Endodermal cell (in vitro differentiated cells): Measurements from ENCODE around the gene FUZ. TPM values are rescaled to one million over a fixed set of nuclear protein-coding genes. Genes with fewer than 3 reads are reported as not detected.

Source experiments
- DNase-seq: peaks from one replicate; pipeline ENCODE4 v3.0.0-alpha.2; 2017
- H3K27ac ChIP-seq: 2 replicates; pipeline ENCODE4 v1.5.1; 2013; ENCODE audit warnings: mild to moderate bottlenecking, low read depth, low read length, moderate library complexity
- H3K27me3 ChIP-seq: 2 replicates; pipeline ENCODE4 v1.6.1; 2013; ENCODE audit warnings: mild to moderate bottlenecking, low read length, moderate library complexity; ENCODE audit not compliant: insufficient read depth, control insufficient read depth, poor library complexity, severe bottlenecking
- H3K36me3 ChIP-seq: 2 replicates; pipeline ENCODE4 v1.7.0; 2013; ENCODE audit warnings: mild to moderate bottlenecking, low read length, moderate library complexity; ENCODE audit not compliant: control insufficient read depth, insufficient read depth
- H3K4me1 ChIP-seq: one replicate; pipeline ENCODE4 v1.7.0; 2013; ENCODE audit warnings: low read length; ENCODE audit not compliant: control insufficient read depth, insufficient read depth
- H3K4me3 ChIP-seq: 2 replicates; pipeline ENCODE4 v1.5.1; 2013; ENCODE audit warnings: mild to moderate bottlenecking, low read length, moderate library complexity
- H3K9ac ChIP-seq: 2 replicates; pipeline ENCODE4 v1.6.1; 2013; ENCODE audit warnings: mild to moderate bottlenecking, low read length, moderate library complexity; ENCODE audit not compliant: poor library complexity, severe bottlenecking; ENCODE audit errors: extremely low read depth
- H3K9me3 ChIP-seq: 2 replicates; pipeline ENCODE4 v1.6.1; 2013; ENCODE audit warnings: mild to moderate bottlenecking, low read length, moderate library complexity; ENCODE audit not compliant: control insufficient read depth
- H3K27ac Mint-ChIP-seq: 2 replicates; pipeline ENCODE4 v1.8.0; 2020; ENCODE audit warnings: mixed read lengths
- H3K27me3 Mint-ChIP-seq: 2 replicates; pipeline ENCODE4 v1.8.0; 2021; ENCODE audit warnings: mild to moderate bottlenecking, mixed read lengths; ENCODE audit not compliant: insufficient read depth
- H3K36me3 Mint-ChIP-seq: 2 replicates; pipeline ENCODE4 v1.8.0; 2020; ENCODE audit warnings: low read depth, mixed read lengths
- H3K4me1 Mint-ChIP-seq: 2 replicates; pipeline ENCODE4 v1.8.0; 2020; ENCODE audit warnings: mixed read lengths
- H3K4me3 Mint-ChIP-seq: 2 replicates; pipeline ENCODE4 v1.8.0; 2020; ENCODE audit warnings: mild to moderate bottlenecking, moderate library complexity, mixed read lengths
- H3K9me3 Mint-ChIP-seq: 2 replicates; pipeline ENCODE4 v1.8.0; 2020; ENCODE audit warnings: mild to moderate bottlenecking, mixed read lengths
- WGBS, 2 experiments: methylation state at CpG; one replicate each; pipeline versions ENCODE4 v1.1.5 to v1.1.7; 2013; ENCODE audit warnings: missing lambda C conversion rate in 2 of 2, mixed read lengths in 1 of 2; ENCODE audit not compliant: insufficient coverage in 1 of 2, insufficient read length in 1 of 2; 5-methylcytosine and 5-hydroxymethylcytosine counted together
- total RNA-seq, 2 donors: library from RNA; stranded (reverse); fragmentation: NEBNext Ultra II Directional in 1 of 2; extraction: Animal tissue kit (Norgen Biotek cat#: 25700) in 1 of 2; gene quantifications; 2 replicates in 1 of 2; 3 replicates in 1 of 2; pipeline ENCODE4 v1.2.1, GENCODE V29; 2021
- TF ChIP-seq, protein P1 (sequence below): fragments of 200-600 bp; sonication (generic); conservative IDR thresholded peaks from 2 replicates; pipeline ENCODE4 v1.5.0; 2021; ENCODE audit warnings: antibody characterized with exemption, mild to moderate bottlenecking

The FUZ gene
- total RNA-seq, 2 donors from 2014 or later: 26.1 to 41.2 TPM

- Mint-ChIP-seq H3K4me3 (no peak overlapping the region), H3K9me3 (no peaks in the 10 kb centered on the region), H3K27ac (peak overlapping the region; percentile 66), H3K4me1 (peaks cover 3% of the 10 kb centered on the region), H3K27me3 (no peaks in the 10 kb centered on the region), H3K36me3 (peaks cover 62% of the 10 kb centered on the region)
- 50 to 52% methylated on average over 26 to 38 of the region's 38 CpGs for WGBS, 2 experiments
- TF ChIP-seq, protein P1, sequence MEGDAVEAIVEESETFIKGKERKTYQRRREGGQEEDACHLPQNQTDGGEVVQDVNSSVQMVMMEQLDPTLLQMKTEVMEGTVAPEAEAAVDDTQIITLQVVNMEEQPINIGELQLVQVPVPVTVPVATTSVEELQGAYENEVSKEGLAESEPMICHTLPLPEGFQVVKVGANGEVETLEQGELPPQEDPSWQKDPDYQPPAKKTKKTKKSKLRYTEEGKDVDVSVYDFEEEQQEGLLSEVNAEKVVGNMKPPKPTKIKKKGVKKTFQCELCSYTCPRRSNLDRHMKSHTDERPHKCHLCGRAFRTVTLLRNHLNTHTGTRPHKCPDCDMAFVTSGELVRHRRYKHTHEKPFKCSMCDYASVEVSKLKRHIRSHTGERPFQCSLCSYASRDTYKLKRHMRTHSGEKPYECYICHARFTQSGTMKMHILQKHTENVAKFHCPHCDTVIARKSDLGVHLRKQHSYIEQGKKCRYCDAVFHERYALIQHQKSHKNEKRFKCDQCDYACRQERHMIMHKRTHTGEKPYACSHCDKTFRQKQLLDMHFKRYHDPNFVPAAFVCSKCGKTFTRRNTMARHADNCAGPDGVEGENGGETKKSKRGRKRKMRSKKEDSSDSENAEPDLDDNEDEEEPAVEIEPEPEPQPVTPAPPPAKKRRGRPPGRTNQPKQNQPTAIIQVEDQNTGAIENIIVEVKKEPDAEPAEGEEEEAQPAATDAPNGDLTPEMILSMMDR: peak; percentile 40
- H3K4me1 ChIP-seq: no peaks in the 10 kb centered on the region
- DNase-seq: peak; percentile 94
- H3K27me3 ChIP-seq: no peaks in the 10 kb centered on the region
- peak overlapping the region; percentile 58 for H3K4me3 ChIP-seq
- peak overlapping the region; percentile 58 for H3K27ac ChIP-seq
- peaks cover 40% of the 10 kb centered on the region for H3K36me3 ChIP-seq
- H3K9me3 ChIP-seq: no peaks in the 10 kb centered on the region
- H3K9ac ChIP-seq: no peak overlapping the region
Measured at GRCh38 chr19:49801966-49802661, 11.0 kb downstream of the FUZ start.

DNA sequence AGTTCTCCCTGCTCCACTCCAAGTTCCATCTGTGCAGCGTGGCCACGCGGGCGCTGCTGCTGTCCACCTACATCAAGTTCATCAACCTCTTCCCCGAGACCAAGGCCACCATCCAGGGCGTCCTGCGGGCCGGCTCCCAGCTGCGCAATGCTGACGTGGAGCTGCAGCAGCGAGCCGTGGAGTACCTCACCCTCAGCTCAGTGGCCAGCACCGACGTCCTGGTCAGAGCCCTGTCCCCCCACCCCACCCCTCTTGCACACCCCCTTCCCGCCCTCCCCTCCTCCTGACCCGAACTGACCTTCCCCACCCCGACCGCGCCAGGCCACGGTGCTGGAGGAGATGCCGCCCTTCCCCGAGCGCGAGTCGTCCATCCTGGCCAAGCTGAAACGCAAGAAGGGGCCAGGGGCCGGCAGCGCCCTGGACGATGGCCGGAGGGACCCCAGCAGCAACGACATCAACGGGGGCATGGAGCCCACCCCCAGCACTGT lies 11.6 kb downstream of the FUZ start:
- Histone ChIP-seq H3K9ac (no peak overlapping the region), H3K4me1 (no peaks in the 10 kb centered on the region), H3K9me3 (no peaks in the 10 kb centered on the region), H3K27me3 (no peaks in the 10 kb centered on the region), H3K27ac (no peak overlapping the region), H3K36me3 (peaks cover 46% of the 10 kb centered on the region), H3K4me3 (no peak overlapping the region)
- 93 to 95% methylated on average over 9 to 28 of the region's 32 CpGs for WGBS, 2 experiments
- Mint-ChIP-seq H3K27me3 (no peaks in the 10 kb centered on the region), H3K27ac (no peak overlapping the region), H3K36me3 (peaks cover 66% of the 10 kb centered on the region), H3K4me3 (no peak overlapping the region), H3K4me1 (peaks cover 3% of the 10 kb centered on the region), H3K9me3 (no peaks in the 10 kb centered on the region)
- TF ChIP-seq, protein P1: no peak
- no peak for DNase-seq

GRCh38 chr19:49800771-49801170 lies 12.3 kb downstream of the FUZ start:
- Mint-ChIP-seq H3K4me3 (no peak overlapping the region), H3K27me3 (no peaks in the 10 kb centered on the region), H3K36me3 (peaks cover 68% of the 10 kb centered on the region), H3K27ac (no peak overlapping the region), H3K9me3 (no peaks in the 10 kb centered on the region), H3K4me1 (peaks cover 3% of the 10 kb centered on the region)
- Histone ChIP-seq H3K9me3 (no peaks in the 10 kb centered on the region), H3K9ac (no peak overlapping the region), H3K27me3 (no peaks in the 10 kb centered on the region), H3K36me3 (peaks cover 50% of the 10 kb centered on the region), H3K4me3 (no peak overlapping the region), H3K4me1 (no peaks in the 10 kb centered on the region), H3K27ac (no peak overlapping the region)
- TF ChIP-seq, protein P1: no peak
- DNase-seq: no peak
- 93 to 99% methylated on average over 3 to 10 of the region's 10 CpGs for WGBS, 2 experiments
